Measurements from ENCODE around the gene LRRC14B.

LRRC14B gene

GRCh38 chr5:176296-176823 is 14.9 kb upstream of the LRRC14B start:
- DNase-seq (ENCODE audit: low read depth in 1 of 2, low spot score in 1 of 2): no peak
- Histone ChIP-seq H3K27ac (replicated peaks) (no peak overlapping the region), H3K27me3 (ENCODE audit: insufficient read depth, poor library complexity, severe bottlenecking) (peaks cover 4% of the 10 kb centered on the region), H3K4me3 (replicated peaks; ENCODE audit: insufficient read depth, low read length) (no peak overlapping the region)
- TF ChIP-seq REST (IDR thresholded peaks at IDR 0.05; ENCODE audit: insufficient replicate concordance, low read depth) (no peak), POLR2AphosphoS5 (IDR thresholded peaks at IDR 0.05; ENCODE audit: low read depth) (no peak), GABPA (IDR thresholded peaks at IDR 0.05; ENCODE audit: low read depth) (no peak), CTCF (IDR thresholded peaks at IDR 0.05; ENCODE audit: insufficient read depth, low read length) (no peak), SPI1 (IDR thresholded peaks at IDR 0.05; ENCODE audit: borderline replicate concordance, low read depth) (no peak)

- Histone ChIP-seq H3K4me3 (replicated peaks; ENCODE audit: insufficient read depth, low read length) (no peak overlapping the region), H3K27ac (replicated peaks) (no peak overlapping the region), H3K27me3 (ENCODE audit: insufficient read depth, poor library complexity, severe bottlenecking) (peaks cover 4% of the 10 kb centered on the region)
- TF ChIP-seq CTCF (IDR thresholded peaks at IDR 0.05; ENCODE audit: insufficient read depth, low read length): no peak
- TF ChIP-seq SPI1 (IDR thresholded peaks at IDR 0.05; ENCODE audit: borderline replicate concordance, low read depth): no peak
- no peak for TF ChIP-seq REST (IDR thresholded peaks at IDR 0.05; ENCODE audit: insufficient replicate concordance, low read depth)
- no peak for TF ChIP-seq POLR2AphosphoS5 (IDR thresholded peaks at IDR 0.05; ENCODE audit: low read depth)
- no peak for TF ChIP-seq GABPA (IDR thresholded peaks at IDR 0.05; ENCODE audit: low read depth)
- DNase-seq (ENCODE audit: low read depth in 1 of 2, low spot score in 1 of 2): no peak
Observed at GRCh38 chr5:178110-178509, 13.2 kb upstream of the LRRC14B start.

GRCh38 chr5:179401-179800 is 11.9 kb upstream of the LRRC14B start:
- no peak overlapping the region for H3K27ac ChIP-seq (replicated peaks)
- TF ChIP-seq SPI1 (IDR thresholded peaks at IDR 0.05; ENCODE audit: borderline replicate concordance, low read depth) (no peak), POLR2AphosphoS5 (IDR thresholded peaks at IDR 0.05; ENCODE audit: low read depth) (no peak), REST (IDR thresholded peaks at IDR 0.05; ENCODE audit: insufficient replicate concordance, low read depth) (no peak), CTCF (IDR thresholded peaks at IDR 0.05; ENCODE audit: insufficient read depth, low read length) (no peak), GABPA (IDR thresholded peaks at IDR 0.05; ENCODE audit: low read depth) (no peak)
- H3K4me3 ChIP-seq (replicated peaks; ENCODE audit: insufficient read depth, low read length): no peak overlapping the region
- no peak for DNase-seq (ENCODE audit: low read depth in 1 of 2, low spot score in 1 of 2)
- peaks cover 4% of the 10 kb centered on the region for H3K27me3 ChIP-seq (ENCODE audit: insufficient read depth, poor library complexity, severe bottlenecking)

Measured in HL-60 (cell line).